ENCODE measurements around the gene BSN.

Gene BSN

DNA sequence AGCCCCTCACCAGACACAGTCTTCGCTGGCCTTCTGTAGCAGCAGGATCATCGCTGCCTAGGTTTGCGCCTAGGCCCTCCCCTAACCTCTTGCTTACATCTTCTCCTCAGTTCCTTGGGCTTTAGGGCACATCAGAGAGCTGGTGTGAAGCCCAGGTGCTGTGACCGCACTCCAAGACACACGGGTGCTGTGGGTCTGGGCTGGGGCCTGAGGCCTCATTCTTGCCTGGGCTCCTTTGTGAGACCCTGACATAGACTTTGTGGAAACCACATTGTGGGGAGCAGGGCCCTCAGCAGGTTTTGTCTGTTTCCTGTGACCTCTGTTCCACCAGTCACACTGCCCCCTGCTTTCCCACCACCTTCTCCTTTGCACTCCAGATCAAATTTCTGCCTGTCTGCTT, 157.2 kb downstream of the BSN start:
- TF ChIP-seq, protein P1, sequence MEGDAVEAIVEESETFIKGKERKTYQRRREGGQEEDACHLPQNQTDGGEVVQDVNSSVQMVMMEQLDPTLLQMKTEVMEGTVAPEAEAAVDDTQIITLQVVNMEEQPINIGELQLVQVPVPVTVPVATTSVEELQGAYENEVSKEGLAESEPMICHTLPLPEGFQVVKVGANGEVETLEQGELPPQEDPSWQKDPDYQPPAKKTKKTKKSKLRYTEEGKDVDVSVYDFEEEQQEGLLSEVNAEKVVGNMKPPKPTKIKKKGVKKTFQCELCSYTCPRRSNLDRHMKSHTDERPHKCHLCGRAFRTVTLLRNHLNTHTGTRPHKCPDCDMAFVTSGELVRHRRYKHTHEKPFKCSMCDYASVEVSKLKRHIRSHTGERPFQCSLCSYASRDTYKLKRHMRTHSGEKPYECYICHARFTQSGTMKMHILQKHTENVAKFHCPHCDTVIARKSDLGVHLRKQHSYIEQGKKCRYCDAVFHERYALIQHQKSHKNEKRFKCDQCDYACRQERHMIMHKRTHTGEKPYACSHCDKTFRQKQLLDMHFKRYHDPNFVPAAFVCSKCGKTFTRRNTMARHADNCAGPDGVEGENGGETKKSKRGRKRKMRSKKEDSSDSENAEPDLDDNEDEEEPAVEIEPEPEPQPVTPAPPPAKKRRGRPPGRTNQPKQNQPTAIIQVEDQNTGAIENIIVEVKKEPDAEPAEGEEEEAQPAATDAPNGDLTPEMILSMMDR (IDR thresholded peaks at IDR 0.05; ENCODE audit: insufficient read depth, missing control alignments), result no peak
- DNase-seq (ENCODE audit: insufficient read length, low spot score) (no peak), FAIRE-seq (no peak)

DNA sequence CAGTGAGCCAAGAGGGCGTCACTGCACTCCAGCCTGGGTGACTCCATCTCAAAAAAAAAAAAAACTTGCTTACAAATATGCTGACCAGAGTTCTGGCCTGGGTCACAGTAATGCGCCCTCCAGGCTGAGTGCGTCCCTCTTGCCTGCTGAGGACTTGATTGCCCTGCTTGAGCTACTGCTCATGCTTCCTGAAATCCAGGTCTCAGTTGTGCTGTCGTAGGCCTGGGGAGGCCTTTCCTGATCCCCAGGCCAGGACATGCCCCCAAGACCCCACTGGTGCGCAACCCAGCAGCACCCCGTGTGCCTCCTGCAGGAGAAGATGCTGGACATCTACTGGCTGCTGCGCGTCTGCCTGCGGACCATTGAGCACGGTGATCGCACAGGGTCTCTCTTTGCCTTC, 157.9 kb downstream of the BSN start:
- FAIRE-seq (no peak), DNase-seq (ENCODE audit: insufficient read length, low spot score) (no peak)
- TF ChIP-seq, protein P1 (IDR thresholded peaks at IDR 0.05; ENCODE audit: insufficient read depth, missing control alignments), result no peak

DNA sequence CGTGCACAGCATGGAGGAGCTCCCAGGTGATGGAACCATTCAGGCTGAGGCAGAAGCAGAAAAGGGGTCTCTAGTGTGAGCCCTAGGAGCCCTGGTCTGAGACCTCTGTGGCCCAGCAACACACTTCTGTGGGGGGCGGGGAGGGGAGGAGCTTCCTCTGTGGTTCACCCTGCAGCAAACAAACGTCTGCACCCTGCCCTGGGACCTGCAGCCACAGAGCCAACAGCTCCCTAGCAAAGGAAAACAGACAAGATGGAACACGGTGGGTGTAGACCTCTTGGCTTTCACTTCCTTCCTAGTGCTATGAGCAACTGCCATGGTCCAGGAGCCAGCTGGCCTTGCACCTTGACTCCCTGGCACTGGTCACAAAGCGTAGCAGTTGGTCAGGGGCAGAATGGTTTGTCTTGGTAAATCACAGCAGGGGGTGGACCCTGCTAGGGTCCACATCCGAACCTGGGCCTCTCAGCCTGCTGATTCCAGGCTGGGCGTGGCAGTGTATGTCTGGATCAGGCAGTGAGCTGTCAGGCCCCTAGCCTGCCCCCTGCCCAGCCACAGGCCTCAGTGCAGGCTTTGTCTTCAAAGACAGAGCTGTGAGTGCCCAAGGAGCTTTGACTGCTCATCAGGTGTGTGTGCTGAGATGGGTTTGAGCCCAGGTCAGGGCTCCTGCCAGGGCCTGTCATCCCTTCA, 158.5 kb downstream of the BSN start:
- no peak for FAIRE-seq
- TF ChIP-seq, protein P1 (IDR thresholded peaks at IDR 0.05; ENCODE audit: insufficient read depth, missing control alignments), result no peak
- no peak for DNase-seq (ENCODE audit: insufficient read length, low spot score)

DNA sequence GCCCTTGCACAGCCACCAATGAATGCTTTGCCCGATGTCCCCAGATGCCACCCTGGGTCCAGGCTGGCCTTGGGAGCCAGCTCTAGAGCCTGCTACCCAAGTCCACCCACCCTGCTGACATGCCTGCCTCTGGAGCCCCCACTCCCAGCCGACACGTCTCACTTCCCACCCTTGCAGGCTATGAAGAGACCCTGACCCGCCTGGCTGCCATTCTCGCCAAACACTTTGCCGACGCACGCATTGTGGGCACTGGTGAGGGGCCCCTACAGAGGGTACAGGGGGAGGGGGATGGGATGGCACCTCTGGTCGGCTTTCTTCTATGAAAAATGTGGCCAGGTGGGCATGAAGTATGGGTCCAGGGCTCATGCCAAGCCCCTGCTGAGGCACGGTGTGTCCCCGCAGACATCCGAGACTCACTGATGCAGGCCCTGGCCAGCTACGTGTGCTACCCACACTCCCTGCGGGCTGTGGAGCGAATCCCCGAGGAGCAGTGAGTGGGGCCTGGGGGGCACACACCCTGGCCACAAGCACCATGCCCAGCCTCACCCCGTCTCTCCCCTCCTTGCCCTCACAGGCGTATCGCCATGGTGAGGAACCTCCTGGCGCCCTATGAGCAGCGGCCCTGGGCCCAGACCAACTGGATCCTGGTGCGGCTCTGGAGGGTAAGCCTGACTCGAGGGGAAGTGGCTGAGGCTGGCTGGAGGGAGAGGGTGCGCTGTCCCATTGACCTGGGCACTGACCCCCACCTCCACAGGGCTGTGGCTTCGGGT, 159.2 kb downstream of the BSN start:
- no peak for FAIRE-seq
- DNase-seq (ENCODE audit: insufficient read length, low spot score), result no peak
- TF ChIP-seq, protein P1 (IDR thresholded peaks at IDR 0.05; ENCODE audit: insufficient read depth, missing control alignments), result no peak

DNA sequence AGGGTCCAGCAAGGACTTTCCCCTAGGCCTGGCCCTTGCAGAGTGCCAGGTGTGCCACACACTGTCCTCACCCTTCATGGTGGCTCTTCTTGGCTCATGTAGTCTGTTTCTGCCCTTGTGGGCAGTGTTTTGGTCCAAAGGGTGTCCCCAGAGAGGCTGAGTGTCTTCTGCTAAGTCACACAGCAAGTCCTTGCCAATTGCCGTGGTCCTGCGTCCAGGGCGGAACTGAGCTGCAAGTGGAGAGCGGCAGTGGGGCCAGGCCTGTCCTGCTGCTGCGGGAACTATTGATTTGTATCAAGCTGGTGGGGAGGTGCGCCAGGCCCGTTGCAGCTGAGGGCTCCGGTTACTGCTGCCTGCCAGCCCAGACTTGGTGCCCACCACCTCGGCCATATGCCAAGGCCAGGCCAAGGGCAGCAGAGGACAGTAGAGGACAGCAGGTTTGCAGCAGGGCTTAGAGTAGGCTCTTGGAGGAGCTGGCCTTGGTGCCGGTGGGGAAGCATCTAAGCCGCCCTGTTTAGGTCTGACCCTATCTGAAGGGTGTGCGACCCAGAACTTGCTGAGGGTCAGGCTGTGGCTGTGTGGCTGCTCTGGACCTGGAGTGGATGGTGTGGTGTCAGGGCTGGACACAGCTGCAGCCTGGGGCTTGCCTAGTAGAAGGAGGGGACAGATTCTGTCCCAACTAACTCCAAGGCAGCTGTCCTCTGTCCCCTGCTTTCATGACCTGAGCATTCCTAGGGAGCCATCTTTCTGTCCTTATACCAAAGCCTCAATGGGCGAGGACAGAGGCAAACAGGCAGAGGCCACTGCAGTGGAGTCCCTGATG, 160.7 kb downstream of the BSN start:
- TF ChIP-seq, protein P1 (IDR thresholded peaks at IDR 0.05; ENCODE audit: insufficient read depth, missing control alignments), result no peak
- DNase-seq (ENCODE audit: insufficient read length, low spot score) (no peak), FAIRE-seq (no peak)

DNA sequence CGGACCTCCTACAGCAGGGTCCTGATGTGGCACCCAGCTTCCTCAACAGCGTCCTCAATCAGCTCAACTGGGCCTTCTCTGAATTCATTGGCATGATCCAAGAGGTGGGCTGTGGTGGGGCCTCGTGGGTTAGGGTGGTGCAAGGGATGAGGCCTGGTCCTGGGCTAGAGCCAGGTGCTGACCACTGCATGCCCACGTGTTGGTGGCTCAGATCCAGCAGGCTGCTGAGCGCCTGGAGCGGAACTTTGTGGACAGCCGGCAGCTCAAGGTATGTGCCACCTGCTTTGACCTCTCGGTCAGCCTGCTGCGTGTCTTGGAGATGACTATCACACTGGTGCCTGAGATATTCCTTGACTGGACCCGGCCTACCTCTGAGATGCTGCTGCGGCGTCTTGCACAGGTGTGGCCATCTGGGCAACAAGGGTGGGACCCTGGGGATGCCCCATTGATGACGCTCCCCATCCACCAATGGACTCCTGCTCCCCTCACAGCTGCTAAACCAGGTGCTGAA, 161.4 kb downstream of the BSN start:
- DNase-seq (ENCODE audit: insufficient read length, low spot score), result no peak
- FAIRE-seq, result no peak
- TF ChIP-seq, protein P1 (IDR thresholded peaks at IDR 0.05; ENCODE audit: insufficient read depth, missing control alignments), result no peak

All from D721Med (cell line).